CD4-positive, alpha-beta T cell (primary cell): ENCODE measurements around the gene GPR83. TPM values are rescaled to one million over a fixed set of nuclear protein-coding genes. Genes with fewer than 3 reads are reported as not detected.
A peak's percentile ranks its signal among the peaks of the same experiment; 100 is the strongest.
"Not testable (repeated sequence)": the region's sequence is repeated elsewhere in the genome, so short reads cannot be mapped to it uniquely, and the experiment has no call there.

Experiments used
- ATAC-seq: fragments of 200-7000 bp; cut with Tn5 transposase; one replicate; pipeline ENCODE4 v1.10.0; 2022; ENCODE audit warnings: mild to moderate bottlenecking; ENCODE audit not compliant: poor library complexity
- CTCF ChIA-PET: fragments of 350-600 bp; sonication (Branson Sonifier 250); formaldehyde crosslinking; loops from one replicate; lab custom pipeline; 2021; ENCODE audit warnings: antibody characterized with exemption, inconsistent platforms; lab: Charles Lee
- POLR2A ChIA-PET: fragments of 350-600 bp; sonication (Branson Sonifier 250); formaldehyde crosslinking; loops from one replicate; lab custom pipeline; 2021; ENCODE audit warnings: antibody characterized with exemption, inconsistent platforms; lab: Charles Lee
- DNase-seq, 14 experiments: peaks; one replicate each; pipeline ENCODE4 v3.0.0-alpha.2; 2013 to 2020; ENCODE audit warnings: mixed read lengths in 2 of 14
- H3K27ac ChIP-seq, 2 donors: one replicate each; pipeline versions ENCODE4 v1.5.1 to v1.7.0; 2013; ENCODE audit warnings: low read length in 2 of 2, low read depth in 1 of 2, mild to moderate bottlenecking in 1 of 2
- H3K27me3 ChIP-seq, 2 experiments: 1 replicate in 1 of 2; 2 replicates in 1 of 2; pipeline versions ENCODE4 v1.6.1 to v1.7.0; 2013; ENCODE audit warnings: low read length in 2 of 2, control low read depth in 1 of 2, mild to moderate bottlenecking in 1 of 2, moderate library complexity in 1 of 2; ENCODE audit not compliant: insufficient read depth in 2 of 2, control insufficient read depth in 1 of 2
- H3K36me3 ChIP-seq: one replicate; pipeline ENCODE4 v1.6.1; 2013; ENCODE audit warnings: low read length, control low read depth; ENCODE audit not compliant: insufficient read depth
- H3K4me1 ChIP-seq: one replicate; pipeline ENCODE4 v1.6.1; 2013; ENCODE audit warnings: low read length, control low read depth; ENCODE audit not compliant: insufficient read depth
- H3K4me3 ChIP-seq: one replicate; pipeline ENCODE4 v1.5.1; 2013; ENCODE audit warnings: mild to moderate bottlenecking, low read length, moderate library complexity
- H3K9me3 ChIP-seq, 2 experiments: 1 replicate in 1 of 2; 2 replicates in 1 of 2; pipeline versions ENCODE4 v1.6.1 to v1.7.0; 2013; ENCODE audit warnings: low read length in 2 of 2, mild to moderate bottlenecking in 2 of 2, control low read depth in 1 of 2, moderate library complexity in 1 of 2; ENCODE audit not compliant: control insufficient read depth in 1 of 2, insufficient read depth in 1 of 2
- H3K27ac Mint-ChIP-seq: one replicate; pipeline ENCODE4 v1.8.0; 2020; ENCODE audit warnings: mixed read lengths
- H3K27me3 Mint-ChIP-seq: one replicate; pipeline ENCODE4 v1.8.0; 2021; ENCODE audit warnings: mixed read lengths
- H3K36me3 Mint-ChIP-seq: one replicate; pipeline ENCODE4 v1.8.0; 2021; ENCODE audit warnings: low read depth, mixed read lengths
- H3K4me1 Mint-ChIP-seq: one replicate; pipeline ENCODE4 v1.8.0; 2021; ENCODE audit warnings: low read depth, mixed read lengths
- H3K4me3 Mint-ChIP-seq: one replicate; pipeline ENCODE4 v1.8.0; 2020; ENCODE audit warnings: mild to moderate bottlenecking, mixed read lengths
- H3K9me3 Mint-ChIP-seq: one replicate; pipeline ENCODE4 v1.8.0; 2020; ENCODE audit warnings: mixed read lengths
- intact Hi-C, 2 experiments: fragments of 100-400 bp; cut with DNase I in 1 of 2; cut with micrococcal nuclease in 1 of 2; formaldehyde crosslinking; loops; one replicate each; pipeline versions ENCODE4 v1.15.1 to v1.9.0; 2023 to 2025; cut with DNase I, micrococcal nuclease
- total RNA-seq, 174 experiments: library from RNA in 2 of 174; stranded (reverse) in 2 of 174; gene quantifications; one replicate each; pipeline ENCODE4 v1.2.3 and lab custom pipeline; 2021 to 2026
- TF ChIP-seq, protein P1 (sequence below): fragments of 200-600 bp; IDR thresholded peaks from one replicate; pipeline ENCODE4 v1.8.0; 2022; ENCODE audit warnings: antibody characterized with exemption, mild to moderate bottlenecking

GPR83 gene
- total RNA-seq, 2 experiments from 2014 or later, result 0.11 TPM; not detected in 1

- no peak overlapping the region for H3K4me3 Mint-ChIP-seq
- no peaks in the 10 kb centered on the region for H3K4me1 ChIP-seq
- H3K9me3 ChIP-seq, result peaks cover 0 to 6% of the 10 kb centered on the region in 2 experiments
- peaks cover 7% of the 10 kb centered on the region for H3K4me1 Mint-ChIP-seq
- H3K9me3 Mint-ChIP-seq, result peaks cover 4% of the 10 kb centered on the region
- intact Hi-C loops, result no loop called here
- POLR2A ChIA-PET, result no interaction called here
- ATAC-seq, result no peak
- DNase-seq, result no peak
- no peaks in the 10 kb centered on the region for H3K36me3 Mint-ChIP-seq
- H3K36me3 ChIP-seq, result no peaks in the 10 kb centered on the region
- H3K27me3 ChIP-seq, result peaks cover 24 to 33% of the 10 kb centered on the region in 2 experiments
- H3K27ac ChIP-seq, result no peak overlapping the region
- no peak overlapping the region for H3K4me3 ChIP-seq
- peaks cover 51% of the 10 kb centered on the region for H3K27me3 Mint-ChIP-seq
- no peak overlapping the region for H3K27ac Mint-ChIP-seq
- CTCF ChIA-PET, result no interaction called here
- TF ChIP-seq, protein P1, sequence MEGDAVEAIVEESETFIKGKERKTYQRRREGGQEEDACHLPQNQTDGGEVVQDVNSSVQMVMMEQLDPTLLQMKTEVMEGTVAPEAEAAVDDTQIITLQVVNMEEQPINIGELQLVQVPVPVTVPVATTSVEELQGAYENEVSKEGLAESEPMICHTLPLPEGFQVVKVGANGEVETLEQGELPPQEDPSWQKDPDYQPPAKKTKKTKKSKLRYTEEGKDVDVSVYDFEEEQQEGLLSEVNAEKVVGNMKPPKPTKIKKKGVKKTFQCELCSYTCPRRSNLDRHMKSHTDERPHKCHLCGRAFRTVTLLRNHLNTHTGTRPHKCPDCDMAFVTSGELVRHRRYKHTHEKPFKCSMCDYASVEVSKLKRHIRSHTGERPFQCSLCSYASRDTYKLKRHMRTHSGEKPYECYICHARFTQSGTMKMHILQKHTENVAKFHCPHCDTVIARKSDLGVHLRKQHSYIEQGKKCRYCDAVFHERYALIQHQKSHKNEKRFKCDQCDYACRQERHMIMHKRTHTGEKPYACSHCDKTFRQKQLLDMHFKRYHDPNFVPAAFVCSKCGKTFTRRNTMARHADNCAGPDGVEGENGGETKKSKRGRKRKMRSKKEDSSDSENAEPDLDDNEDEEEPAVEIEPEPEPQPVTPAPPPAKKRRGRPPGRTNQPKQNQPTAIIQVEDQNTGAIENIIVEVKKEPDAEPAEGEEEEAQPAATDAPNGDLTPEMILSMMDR, result no peak
These were observed 4.9 kb downstream of the GPR83 start for GRCh38 chr11:94396282-94396681.

DNA sequence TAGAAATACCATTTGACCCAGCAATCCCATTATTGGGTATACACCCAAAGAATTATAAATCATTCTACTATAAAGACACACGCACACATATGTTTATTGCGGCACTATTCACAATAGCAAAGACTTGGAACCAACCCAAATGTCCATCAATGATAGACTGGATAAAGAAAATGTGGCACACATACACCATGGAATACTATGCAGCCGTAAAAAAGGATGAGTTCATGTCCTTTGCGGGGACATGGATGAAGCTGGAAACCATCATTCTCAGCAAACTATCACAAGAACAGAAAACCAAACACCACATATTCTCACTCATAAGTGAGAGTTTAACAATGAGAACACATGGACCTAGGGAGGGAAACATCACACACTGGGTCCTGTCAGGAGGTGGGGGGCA, 9.3 kb downstream of the GPR83 start:
- CTCF ChIA-PET, H3K27ac ChIP-seq, ATAC-seq, H3K9me3 ChIP-seq, H3K36me3 Mint-ChIP-seq, H3K9me3 Mint-ChIP-seq, H3K4me3 ChIP-seq, POLR2A ChIA-PET, H3K27ac Mint-ChIP-seq, H3K4me3 Mint-ChIP-seq, DNase-seq, H3K27me3 ChIP-seq, H3K4me1 ChIP-seq, H3K36me3 ChIP-seq, H3K4me1 Mint-ChIP-seq, intact Hi-C loops: not testable (repeated sequence)
- peaks cover 11% of the 10 kb centered on the region for H3K27me3 Mint-ChIP-seq

GRCh38 chr11:94379613-94380012, 21.6 kb downstream of the GPR83 start:
- no peaks in the 10 kb centered on the region for H3K4me1 Mint-ChIP-seq
- ChIA-PET CTCF (no interaction called here), POLR2A (no interaction called here)
- Histone ChIP-seq H3K27me3 (peaks cover 0 to 7% of the 10 kb centered on the region in 2 experiments), H3K27ac (no peak overlapping the region), H3K4me3 (no peak overlapping the region), H3K4me1 (no peaks in the 10 kb centered on the region), H3K36me3 (no peaks in the 10 kb centered on the region), H3K9me3 (no peaks in the 10 kb centered on the region)
- H3K9me3 Mint-ChIP-seq, result no peaks in the 10 kb centered on the region
- peaks cover 8% of the 10 kb centered on the region for H3K27me3 Mint-ChIP-seq
- H3K36me3 Mint-ChIP-seq, result no peaks in the 10 kb centered on the region
- H3K4me3 Mint-ChIP-seq, result no peak overlapping the region
- TF ChIP-seq, protein P1, result no peak
- H3K27ac Mint-ChIP-seq, result no peak overlapping the region
- intact Hi-C loops, result no loop called here
- DNase-seq, result no peak
- no peak for ATAC-seq

GRCh38 chr11:94376841-94377240, 24.4 kb downstream of the GPR83 start:
- intact Hi-C loops, result no loop called here
- Mint-ChIP-seq H3K27ac (no peak overlapping the region), H3K27me3 (peaks cover 6% of the 10 kb centered on the region), H3K4me1 (no peaks in the 10 kb centered on the region), H3K4me3 (no peak overlapping the region), H3K36me3 (no peaks in the 10 kb centered on the region), H3K9me3 (no peaks in the 10 kb centered on the region)
- no peak overlapping the region for H3K27ac ChIP-seq
- H3K9me3 ChIP-seq, result no peaks in the 10 kb centered on the region
- DNase-seq, result no peak
- peaks cover 0 to 5% of the 10 kb centered on the region in 2 experiments for H3K27me3 ChIP-seq
- ATAC-seq, result no peak
- CTCF ChIA-PET, result no interaction called here
- H3K4me1 ChIP-seq, result no peaks in the 10 kb centered on the region
- TF ChIP-seq, protein P1, result no peak
- H3K4me3 ChIP-seq, result no peak overlapping the region
- POLR2A ChIA-PET, result no interaction called here
- H3K36me3 ChIP-seq, result no peaks in the 10 kb centered on the region

GRCh38 chr11:94370576-94370975, 30.6 kb downstream of the GPR83 start:
- H3K27me3 ChIP-seq, H3K36me3 Mint-ChIP-seq, H3K4me1 Mint-ChIP-seq, H3K4me3 ChIP-seq, ATAC-seq, H3K4me3 Mint-ChIP-seq, H3K9me3 ChIP-seq, H3K9me3 Mint-ChIP-seq, H3K27me3 Mint-ChIP-seq, H3K36me3 ChIP-seq, H3K27ac Mint-ChIP-seq, H3K27ac ChIP-seq, CTCF ChIA-PET, H3K4me1 ChIP-seq, intact Hi-C loops: not testable (repeated sequence)
- peak in 1 of 14 experiments; percentile 3 for DNase-seq
- POLR2A ChIA-PET, result interaction anchor here (0.6 kb wide), 1 partner anchor 99 kb away, joined by 3 read pairs; no protein-coding TSS in a partner anchor
